ENCODE measurements around the gene ZMYM2.

Gene ZMYM2

GRCh38 chr13:20058476-20058875 is 99.9 kb downstream of the ZMYM2 start:
- H3K27ac ChIP-seq: no peak overlapping the region
- TF ChIP-seq ZFX (IDR thresholded peaks at IDR 0.05): no peak
- no peak for TF ChIP-seq CTCF (conservative IDR thresholded peaks at IDR 0.05)

GRCh38 chr13:20064128-20064527 is 105.6 kb downstream of the ZMYM2 start:
- TF ChIP-seq ZFX (IDR thresholded peaks at IDR 0.05) (no peak), CTCF (conservative IDR thresholded peaks at IDR 0.05) (no peak)
- H3K27ac ChIP-seq: no peak overlapping the region

- no peak overlapping the region for H3K27ac ChIP-seq
- no peak for TF ChIP-seq ZFX (IDR thresholded peaks at IDR 0.05)
- no peak for TF ChIP-seq CTCF (conservative IDR thresholded peaks at IDR 0.05)
Observed at GRCh38 chr13:20065516-20065915, 107.0 kb downstream of the ZMYM2 start.

GRCh38 chr13:20069956-20070355 is 111.4 kb downstream of the ZMYM2 start:
- no peak overlapping the region for H3K27ac ChIP-seq
- TF ChIP-seq CTCF (conservative IDR thresholded peaks at IDR 0.05): no peak
- TF ChIP-seq ZFX (IDR thresholded peaks at IDR 0.05): no peak

- H3K27ac ChIP-seq: no peak overlapping the region
- TF ChIP-seq CTCF (conservative IDR thresholded peaks at IDR 0.05) (no peak), ZFX (IDR thresholded peaks at IDR 0.05) (no peak)
Observed at GRCh38 chr13:20073775-20074174, 115.2 kb downstream of the ZMYM2 start.

GRCh38 chr13:20074966-20075365 is 116.4 kb downstream of the ZMYM2 start:
- TF ChIP-seq ZFX (IDR thresholded peaks at IDR 0.05) (no peak), CTCF (conservative IDR thresholded peaks at IDR 0.05) (no peak)
- H3K27ac ChIP-seq: no peak overlapping the region

- TF ChIP-seq CTCF (conservative IDR thresholded peaks at IDR 0.05): no peak
- no peak for TF ChIP-seq ZFX (IDR thresholded peaks at IDR 0.05)
- H3K27ac ChIP-seq: no peak overlapping the region
Observed at GRCh38 chr13:20077086-20077485, 118.6 kb downstream of the ZMYM2 start.
